Endometrial microvascular endothelial cells (primary cell): Measurements from ENCODE around the gene TBXAS1. TPM values are rescaled to one million over a fixed set of nuclear protein-coding genes. Genes with fewer than 3 reads are reported as not detected.

ENCODE experiments used
- in situ Hi-C: cut with HindIII; loops from 2 replicates; pipeline ENCODE4 v1.10.0; 2017; ENCODE audit warnings: low sequenced_read_pairs, low pct_unique_long_range_greater_than_20kb; ENCODE audit errors: inconsistent ontology term
- total RNA-seq: library from RNA; depleted of rRNA; stranded (reverse); fragments of >200 nt; gene quantifications from one replicate; pipeline ENCODE4 v1.2.3, GENCODE V29; 2015; ENCODE audit errors: inconsistent ontology term

Gene TBXAS1
- total RNA-seq, 1 donor from 2014 or later: 6.3 TPM

DNA sequence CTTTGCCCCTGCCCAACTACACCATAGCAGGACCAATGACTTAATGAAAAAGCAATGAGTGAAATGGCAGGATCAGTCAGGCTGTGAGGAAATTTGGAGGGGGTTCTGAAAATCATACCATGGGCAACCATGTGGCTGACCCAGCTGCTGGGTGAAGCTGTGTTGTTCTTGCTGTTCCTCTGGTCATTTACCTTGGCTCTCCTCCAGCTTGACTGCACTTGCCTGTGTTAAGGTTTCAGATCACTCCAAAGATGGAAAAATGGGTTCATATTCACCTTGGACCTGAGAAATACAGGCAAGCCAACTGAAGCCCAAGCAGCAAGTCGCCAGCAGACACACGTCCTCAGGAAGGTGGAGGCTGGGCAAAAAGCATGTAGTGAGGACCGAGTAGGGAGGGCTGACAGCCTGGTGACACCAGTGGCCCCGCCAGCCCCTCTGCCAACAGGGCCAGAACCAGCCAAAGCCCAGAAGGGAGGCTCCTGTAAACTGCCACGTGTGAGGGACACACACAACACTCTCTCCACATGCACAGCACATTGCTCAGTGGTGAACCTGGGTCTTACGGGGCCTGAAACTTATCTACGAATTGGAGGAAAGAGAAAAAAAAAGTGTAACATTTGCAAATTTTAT, 193.6 kb downstream of the TBXAS1 start:
- in situ Hi-C loops: no loop called here

DNA sequence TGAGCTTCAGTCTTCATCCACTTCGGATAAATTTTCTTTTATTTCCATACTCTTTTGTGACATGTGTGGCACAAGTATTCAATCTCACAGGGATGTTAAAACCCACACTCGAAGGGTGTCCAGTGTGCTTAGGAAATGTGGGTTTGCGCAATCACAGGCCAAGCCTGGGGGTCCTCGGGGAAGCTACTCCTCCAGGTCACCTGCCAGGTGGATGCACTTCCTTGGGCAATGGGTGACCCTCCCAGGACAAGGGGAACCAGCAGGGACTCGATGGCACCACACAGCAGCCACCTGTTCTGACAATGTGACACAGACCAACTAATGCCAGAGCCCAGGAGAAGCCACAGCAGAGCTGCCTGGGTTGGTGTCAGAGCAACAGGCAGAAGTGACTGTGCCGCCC, 194.7 kb downstream of the TBXAS1 start:
- in situ Hi-C loops: no loop called here

DNA sequence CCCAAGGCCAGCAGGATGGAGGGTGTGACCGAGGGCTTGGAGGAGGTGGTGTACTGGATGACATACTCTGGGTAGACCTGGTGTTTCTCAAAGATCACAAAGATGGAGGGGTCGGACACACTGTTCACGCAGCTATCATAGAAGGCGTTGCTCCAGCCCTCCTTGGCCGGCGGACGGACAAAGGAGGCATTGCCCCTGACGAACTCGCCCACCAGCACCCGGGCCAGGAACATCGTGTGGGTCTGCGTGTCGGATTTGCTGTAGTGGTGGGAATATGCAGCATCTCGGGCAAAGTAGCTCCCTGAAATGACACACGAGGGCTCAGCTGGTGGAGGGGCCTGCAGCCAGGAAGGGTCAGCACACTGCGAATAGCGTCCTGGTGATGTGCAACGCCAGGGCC, 195.5 kb downstream of the TBXAS1 start:
- in situ Hi-C loops: no loop called here

DNA sequence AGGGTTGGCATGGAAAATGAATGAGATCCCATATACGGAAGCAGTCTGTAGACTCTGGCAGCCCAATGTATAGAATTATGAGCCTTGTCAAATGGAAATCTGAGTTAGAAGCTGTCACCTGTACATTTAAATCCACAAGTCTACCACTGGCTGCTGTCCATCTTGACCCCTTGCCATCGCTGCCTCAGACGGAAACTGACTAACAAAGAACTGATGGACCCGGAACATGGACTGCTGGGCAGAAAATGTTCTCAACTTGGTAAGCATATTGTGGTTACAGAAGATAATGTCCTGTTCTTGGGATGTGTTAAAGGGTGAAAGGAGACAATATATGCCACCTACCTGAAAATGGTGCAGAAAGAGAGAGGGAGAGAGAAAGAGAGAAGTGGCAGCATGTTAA, 196.2 kb downstream of the TBXAS1 start:
- in situ Hi-C loops: no loop called here

DNA sequence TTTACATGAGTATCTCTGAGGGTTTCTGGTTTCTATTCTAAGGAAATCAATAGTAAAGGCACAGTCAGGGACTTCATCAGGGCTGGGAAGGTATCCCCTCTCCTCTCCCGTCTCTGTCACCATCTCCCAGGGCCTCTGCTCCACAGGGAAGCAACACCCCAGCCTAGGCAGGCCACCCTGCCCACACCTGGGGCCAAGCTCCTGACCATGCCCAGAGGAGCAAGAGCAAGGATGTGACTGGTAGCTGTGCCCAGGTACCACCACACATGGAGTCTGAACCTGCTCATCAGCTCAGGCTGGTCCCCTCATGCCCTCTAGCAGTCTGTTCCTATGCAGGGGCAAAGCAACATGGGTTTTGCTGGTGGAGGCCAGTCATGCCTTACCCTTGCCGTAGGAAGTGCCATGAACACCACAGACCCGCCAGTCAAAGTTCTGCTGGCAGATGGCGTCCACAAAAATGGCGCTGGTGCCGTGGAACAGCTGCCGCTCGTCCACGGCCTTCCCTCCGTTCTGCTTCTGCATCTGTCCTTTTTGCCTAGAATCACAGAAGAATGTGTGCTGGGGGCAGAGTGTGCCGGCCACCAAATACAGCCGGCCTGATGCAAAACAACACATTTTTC, 196.9 kb downstream of the TBXAS1 start:
- in situ Hi-C loops: no loop called here

DNA sequence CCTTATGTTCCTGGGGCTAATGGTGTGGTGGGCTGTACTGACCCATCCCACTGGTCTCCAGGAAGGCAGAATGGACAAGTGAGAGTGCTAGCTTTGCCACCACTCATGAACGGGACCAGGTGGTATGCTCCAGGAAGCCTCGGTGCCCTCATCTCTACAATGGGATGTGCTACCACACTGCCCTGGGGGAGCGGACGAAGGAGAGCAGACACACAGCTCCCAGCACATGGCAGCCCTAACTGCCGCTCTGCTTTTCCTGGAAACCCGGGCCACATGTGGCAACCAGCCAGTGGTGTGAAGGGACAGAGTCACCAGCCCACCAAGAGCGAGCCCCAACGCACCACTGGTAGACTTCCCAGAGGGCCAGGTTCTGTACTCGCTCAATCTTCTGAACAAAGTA, 197.9 kb downstream of the TBXAS1 start:
- in situ Hi-C loops: no loop called here

DNA sequence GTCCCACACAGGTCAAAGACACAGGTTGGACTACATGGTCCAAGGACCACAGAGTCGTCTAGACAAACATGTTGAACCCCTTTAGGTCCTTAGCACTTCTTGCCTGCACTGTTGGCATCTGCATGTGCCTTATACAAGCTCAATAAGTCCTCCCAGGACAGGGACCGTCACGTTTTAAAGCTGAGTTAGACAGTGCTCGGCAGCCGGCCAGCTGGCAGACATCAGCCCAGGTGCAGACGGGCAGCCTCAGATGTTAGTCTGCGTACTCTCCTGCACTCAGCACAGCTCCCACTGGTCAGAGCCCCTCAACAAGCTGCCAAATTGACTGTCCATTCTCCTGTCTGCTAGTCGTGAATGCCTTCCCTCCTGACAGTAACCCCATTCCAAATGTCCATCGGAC, 198.8 kb downstream of the TBXAS1 start:
- in situ Hi-C loops: no loop called here

DNA sequence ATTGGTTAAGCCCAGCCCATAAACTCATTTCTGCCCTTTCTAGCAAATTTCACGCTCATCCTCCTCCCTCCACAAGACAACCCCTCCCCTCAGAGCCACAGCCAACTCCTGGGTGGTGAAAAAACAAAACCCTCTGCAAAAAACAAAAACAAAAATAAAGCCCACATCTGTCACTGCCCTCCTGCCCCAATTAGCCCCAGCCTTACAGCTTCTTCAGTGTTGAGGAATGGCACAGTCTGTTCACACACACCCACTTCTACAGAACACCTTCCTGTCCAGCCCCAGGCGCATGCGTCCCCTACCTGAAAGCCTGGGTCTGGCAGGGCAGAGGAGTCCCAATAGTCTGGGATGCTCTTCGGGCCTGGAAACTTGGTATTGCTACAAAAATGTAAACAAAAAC, 199.2 kb downstream of the TBXAS1 start:
- in situ Hi-C loops: no loop called here

DNA sequence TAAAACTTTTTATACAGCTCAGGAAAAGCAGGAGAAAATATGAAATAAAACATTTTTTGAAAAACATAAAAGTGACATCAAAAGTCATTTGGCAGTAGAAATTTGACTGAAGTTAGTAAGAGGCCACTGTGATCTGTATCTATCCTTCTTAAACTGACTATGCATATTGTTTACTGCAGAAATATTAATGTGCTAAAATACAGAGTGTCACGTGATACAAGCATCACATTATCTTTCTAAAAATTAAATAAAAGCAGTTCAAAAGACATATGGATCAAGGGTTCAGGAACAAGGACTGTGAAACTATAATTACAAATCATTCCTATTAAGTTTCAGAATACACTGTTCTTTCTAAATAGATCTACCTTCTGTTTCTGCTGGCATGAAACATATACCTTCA, 200.0 kb downstream of the TBXAS1 start:
- in situ Hi-C loops: no loop called here

DNA sequence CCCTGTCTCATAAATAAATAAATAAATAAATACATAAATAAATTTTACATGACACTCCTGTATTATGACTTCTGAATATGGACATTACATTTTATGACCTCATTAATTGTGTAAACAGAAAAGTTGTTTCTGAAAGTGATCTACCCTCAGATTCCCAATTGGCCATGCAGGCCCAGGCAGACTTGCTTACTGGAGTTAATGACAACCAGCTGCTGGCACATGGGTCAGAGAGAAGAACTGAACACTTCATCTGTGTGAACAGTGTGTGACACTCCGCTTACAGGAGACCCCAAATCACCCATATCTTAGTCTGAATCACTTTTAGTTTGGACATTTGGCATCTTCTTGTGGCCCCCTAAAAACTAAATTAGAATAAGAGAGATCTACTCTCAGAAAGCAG, 202.3 kb downstream of the TBXAS1 start:
- in situ Hi-C loops: no loop called here

DNA sequence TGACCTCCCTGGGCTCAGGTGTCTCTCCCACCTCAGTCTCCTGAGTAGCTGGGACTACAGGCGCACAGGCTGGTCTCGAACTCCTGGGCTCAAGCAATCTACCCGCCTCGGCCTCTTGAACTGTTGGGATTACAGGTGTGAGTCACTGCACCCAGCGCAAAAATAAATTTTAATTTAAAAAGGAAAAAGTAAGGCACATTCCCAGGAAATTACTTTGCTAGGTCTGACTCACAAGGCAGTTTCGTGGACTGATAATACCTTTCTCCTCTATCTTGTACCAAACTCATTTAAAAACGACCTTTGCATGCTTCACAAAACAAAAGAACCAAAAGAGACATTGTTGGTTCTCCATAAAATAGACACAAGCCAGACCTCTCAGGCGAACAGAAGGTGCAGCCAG, 204.0 kb downstream of the TBXAS1 start:
- in situ Hi-C loops: no loop called here

DNA sequence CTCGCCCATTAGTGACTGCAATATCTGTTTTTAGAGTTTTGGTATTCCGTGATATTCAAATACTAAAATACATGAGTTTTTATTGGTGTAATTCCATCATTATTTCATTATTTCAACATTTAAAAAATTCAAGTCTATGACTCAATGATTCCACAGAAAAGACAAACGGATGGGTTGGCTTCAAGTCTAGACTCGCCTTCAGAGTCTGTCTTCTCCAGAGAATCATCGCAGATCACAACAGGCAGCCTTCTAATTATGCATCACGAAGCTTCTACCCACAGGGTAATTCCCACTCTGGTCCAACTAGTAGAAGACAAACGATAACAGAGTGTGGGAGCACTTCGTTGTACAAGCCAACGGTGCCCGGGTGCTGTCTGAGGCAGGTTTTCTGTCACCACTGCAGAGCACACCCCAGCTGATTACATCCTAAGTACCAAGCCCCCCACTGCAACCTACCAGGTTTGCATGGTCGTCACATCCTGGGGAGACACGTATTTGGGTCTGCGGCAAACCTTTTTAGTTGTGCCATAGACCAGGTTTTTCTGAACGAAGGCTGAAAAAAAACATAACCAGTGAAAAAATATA, 204.8 kb downstream of the TBXAS1 start:
- in situ Hi-C loops: no loop called here

DNA sequence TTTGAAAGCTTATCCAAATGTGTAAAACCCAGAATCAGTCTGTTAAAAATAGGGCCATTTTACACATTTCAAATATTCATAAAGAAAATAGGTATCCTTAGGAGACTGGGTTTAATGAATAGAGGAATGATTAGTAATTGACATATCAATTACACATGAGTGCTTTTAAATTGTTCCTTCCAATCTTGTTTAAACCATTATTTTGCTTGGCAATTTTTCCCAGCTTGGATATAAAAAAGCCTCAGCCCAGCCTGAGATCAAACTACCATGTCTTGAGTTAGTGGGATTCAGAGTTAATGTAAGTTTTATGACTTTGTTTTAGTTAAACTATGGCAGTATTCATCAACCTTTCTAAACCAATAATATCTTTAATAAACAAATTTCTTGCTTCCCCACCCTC, 205.4 kb downstream of the TBXAS1 start:
- in situ Hi-C loops: no loop called here

DNA sequence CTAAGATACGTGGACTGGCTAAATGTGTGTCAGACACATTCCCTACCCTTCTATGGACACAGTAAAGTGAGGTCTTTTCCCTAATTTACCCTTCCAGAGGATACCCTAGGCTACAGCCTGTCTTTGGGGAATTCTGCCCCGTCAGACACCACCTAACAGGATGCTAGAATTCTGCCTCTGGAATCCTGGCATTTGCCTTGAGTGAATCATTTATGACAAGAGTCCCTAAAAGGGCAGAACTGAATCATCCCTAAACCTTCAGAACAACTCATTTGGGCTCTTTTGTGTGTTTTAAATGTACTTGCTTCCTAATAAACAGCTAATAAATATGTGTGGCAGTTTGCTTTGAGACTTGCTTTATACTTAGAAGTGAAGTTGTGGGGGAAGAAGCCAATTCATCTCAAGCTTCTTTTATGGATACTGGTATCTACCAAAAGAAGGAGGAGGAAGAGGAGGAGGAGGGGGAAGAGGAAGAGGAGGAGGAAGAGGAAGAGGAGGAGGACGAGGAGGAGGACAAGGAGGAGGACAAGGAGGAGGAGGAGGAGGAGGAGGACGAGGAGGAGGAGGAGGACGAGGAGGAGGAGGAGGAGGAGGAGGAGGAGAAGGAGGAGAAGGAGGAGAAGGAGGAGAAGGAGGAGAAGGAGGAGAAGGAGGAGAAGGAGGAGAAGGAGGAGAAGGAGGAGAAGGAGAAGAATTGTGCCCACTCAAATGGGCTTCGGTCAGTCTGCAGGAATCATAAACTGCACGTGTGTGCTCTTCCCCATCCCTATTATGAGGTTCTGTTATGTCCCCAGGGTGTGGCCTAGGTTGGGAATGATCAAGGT, 206.5 kb downstream of the TBXAS1 start:
- in situ Hi-C loops: no loop called here

DNA sequence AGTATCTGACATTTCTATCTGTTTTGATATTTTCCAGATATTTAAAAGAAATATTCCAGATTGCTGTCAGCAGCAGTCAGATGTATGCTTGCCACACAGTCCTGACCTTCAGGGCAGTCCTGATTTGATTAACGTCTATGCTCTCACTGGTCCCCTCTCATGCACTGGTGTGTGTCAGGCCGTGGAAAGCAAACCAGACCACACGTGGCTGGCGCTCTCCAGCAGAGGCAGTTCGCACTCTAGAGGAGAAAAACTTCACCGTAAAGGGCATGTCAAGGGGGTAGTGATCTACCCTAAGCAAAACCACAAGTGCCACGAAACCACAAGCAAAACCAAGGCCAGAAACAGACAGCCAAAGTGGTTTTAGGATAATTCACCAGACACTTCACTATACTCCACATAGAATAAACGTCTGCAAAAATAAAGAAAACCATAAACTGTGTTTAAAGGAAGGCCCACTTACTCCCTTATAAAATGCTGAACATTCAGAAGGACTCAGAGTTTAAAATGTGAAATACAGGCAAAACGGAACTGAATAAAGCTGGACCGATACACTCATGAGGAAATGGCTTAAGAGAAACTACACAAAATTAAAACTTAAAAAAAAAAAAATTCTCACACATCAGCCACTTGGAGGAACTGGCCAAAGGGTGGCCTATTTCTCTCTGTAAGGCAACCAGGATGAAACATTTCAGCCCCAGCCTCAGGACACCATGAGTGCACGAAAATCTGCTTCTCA, 207.3 kb downstream of the TBXAS1 start:
- in situ Hi-C loops: no loop called here

DNA sequence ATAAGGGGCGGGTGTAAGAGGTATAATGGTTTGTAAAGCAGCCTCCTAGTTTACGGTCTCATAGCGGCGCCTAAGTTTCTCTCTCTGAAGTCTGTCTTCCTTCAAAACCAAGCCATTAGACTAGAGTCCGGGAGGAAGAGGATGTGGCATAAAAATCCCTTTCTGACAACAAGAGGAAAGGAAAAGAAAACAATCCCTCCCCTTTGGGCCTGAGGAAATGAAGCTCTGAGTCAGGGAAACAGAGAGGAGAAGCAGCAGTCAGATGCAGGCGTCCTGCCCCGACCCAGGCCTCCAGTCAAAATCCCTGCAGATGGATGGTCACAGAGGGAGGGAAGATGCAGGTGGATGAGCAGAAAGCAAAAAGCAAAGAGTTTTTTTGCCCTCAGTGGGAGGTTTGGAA, 210.0 kb downstream of the TBXAS1 start:
- in situ Hi-C loops: no loop called here

DNA sequence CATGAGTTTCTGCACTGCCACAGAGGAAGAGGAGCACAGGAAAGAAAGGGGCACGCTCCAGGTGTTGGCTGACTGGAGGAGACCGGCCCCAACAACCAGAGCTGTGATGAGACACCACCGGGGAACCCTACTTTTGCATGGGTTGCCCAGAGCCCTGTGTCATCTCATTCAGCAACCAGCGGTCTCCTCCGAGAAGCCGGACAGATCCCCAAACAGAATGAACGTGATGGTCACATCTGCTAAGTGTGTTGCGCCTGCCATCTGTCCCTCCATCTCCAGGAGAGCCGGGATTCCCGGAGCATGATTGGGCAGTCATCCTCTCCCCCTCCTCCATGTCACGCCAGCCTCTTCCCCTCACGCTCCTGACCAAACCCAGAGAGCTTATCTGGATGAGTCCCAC, 210.8 kb downstream of the TBXAS1 start:
- in situ Hi-C loops: no loop called here

DNA sequence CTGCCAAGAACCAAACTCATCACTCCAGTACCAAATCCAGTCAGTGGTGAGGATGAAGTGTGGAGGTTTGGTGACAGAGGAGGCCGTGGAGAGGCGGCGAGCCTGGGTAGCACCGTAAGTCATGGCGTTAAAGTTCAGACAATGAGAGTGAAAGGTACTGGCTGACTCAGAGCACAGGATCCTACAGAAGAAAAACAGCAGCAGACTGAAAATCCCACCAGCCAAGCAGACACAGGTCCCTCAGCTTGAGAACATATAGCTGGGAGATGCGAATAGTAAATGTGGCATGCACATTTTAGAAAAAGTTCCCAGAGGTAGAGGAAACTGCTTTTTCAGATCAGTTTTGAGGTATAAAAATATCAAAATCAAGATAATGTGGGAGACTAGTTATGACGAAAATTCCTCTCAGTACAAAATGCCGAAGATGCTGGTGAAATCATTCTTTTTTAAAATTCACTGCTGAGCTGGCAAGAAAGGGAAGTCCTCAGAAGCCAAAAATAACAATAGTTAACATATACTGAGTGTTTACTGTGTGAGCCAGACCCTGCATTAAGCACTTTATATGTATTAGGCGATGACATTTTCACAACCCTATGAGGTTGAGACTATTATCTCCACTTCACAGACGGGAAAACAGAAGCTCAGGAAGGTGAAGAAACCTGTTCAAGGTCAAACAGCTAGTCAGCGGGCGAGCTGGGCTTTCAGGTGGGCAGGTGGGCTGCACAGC, 212.8 kb downstream of the TBXAS1 start:
- in situ Hi-C loops: no loop called here

DNA sequence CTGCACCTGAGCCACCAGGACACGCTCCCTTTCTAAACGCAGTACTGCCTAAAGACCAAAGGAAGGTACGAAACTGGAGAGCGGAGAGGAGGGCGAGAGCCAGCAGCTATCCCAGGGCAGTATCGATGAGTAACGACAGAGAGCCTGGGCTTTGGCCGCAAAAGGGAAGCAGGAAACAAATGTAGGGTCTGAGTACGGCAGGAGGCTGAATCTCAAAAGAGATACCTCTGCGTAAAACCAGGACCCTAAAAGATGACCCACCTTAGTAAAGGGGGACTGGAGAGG, 213.3 kb downstream of the TBXAS1 start:
- in situ Hi-C loops: no loop called here
